Activated T-helper 17 cell treated with anti-CD3 and anti-CD28 coated beads, Interleukin-2, amount 50 U/mL, for 72 hours (primary cell): Measurements from ENCODE around the gene CRYL1. TPM values are rescaled to one million over a fixed set of nuclear protein-coding genes. Genes with fewer than 3 reads are reported as not detected.

Source experiments
- ATAC-seq: fragments of 150-1000 bp; cut with Tn5 transposase; replicated peaks from 2 replicates; pipeline ENCODE4 v1.10.0; 2021; ENCODE audit warnings: mild to moderate bottlenecking, moderate library complexity
- H3K27ac Mint-ChIP-seq: one replicate; pipeline ENCODE4 v1.8.0; 2022; ENCODE audit warnings: mixed read lengths
- H3K27me3 Mint-ChIP-seq: one replicate; pipeline ENCODE4 v1.8.0; 2022; ENCODE audit warnings: mixed read lengths
- H3K36me3 Mint-ChIP-seq: one replicate; pipeline ENCODE4 v1.8.0; 2022; ENCODE audit warnings: low read depth, mild to moderate bottlenecking, mixed read lengths
- H3K4me1 Mint-ChIP-seq: one replicate; pipeline ENCODE4 v1.8.0; 2022; ENCODE audit warnings: mixed read lengths
- H3K4me3 Mint-ChIP-seq: one replicate; pipeline ENCODE4 v1.8.0; 2022; ENCODE audit warnings: mild to moderate bottlenecking, mixed read lengths
- H3K9me3 Mint-ChIP-seq: one replicate; pipeline ENCODE4 v1.8.0; 2022; ENCODE audit warnings: mixed read lengths
- total RNA-seq, 2 donors: library from RNA; stranded (reverse); gene quantifications; one replicate each; pipeline ENCODE4 v1.2.3, GENCODE V29; 2022

The CRYL1 gene
- total RNA-seq, 2 donors from 2014 or later: 8.0 to 12.8 TPM

DNA sequence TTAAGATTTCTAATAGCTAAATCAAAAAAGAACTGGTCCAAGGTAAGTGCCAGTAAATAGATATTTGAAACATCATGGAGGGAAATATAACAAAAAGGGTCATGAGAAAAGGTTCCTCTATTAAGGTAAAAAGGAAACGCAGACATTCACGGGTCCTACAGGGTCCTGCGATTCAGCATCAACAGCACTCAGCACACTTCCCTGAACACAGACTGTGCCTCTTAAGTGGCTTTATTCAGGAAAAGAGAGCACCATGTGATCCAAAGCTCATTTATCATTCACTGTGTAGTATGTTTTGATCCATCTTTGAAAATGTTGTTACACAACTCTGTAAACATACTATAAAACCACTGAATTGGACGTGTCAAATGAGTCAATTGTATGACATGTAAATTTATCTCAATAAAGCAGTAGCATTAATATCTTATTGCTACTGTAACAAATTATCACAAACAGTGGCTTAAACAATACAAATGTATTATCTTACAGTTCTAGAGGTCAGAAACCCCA, 33.7 kb downstream of the CRYL1 start:
- H3K36me3 Mint-ChIP-seq: peaks cover 6% of the 10 kb centered on the region
- ATAC-seq: no peak

DNA sequence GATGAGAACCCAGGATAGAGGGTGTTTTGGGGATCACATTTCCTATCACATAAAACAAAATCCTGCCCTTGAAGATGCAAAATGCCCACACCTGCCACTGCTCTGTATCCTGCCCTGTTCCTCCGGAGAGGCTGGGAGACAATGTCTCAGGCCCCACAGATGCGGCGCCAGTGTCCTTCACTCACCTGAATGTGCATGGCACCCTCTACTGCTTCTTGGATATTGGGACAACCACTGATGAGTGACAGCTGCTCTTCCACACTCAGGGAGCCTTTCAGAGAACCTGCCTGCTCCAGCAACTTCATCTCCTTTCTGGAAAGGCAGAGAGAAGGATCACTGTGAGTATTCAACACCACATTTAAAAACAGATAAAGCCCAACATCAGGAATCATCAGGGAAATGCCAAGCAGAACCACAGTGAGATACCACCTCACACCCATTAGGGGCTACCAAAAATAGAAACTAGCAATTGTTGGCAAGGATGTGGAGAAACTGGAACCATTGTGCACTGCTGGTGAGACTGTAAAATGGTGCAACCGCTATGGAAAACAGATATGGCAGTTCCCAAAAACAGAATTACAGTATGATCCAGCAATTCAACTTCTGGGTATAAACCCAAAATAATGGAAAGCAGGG, 36.4 kb downstream of the CRYL1 start:
- H3K27ac Mint-ChIP-seq: no peak overlapping the region
- H3K4me3 Mint-ChIP-seq: no peak overlapping the region
- peaks cover 13% of the 10 kb centered on the region for H3K4me1 Mint-ChIP-seq
- ATAC-seq: peak; percentile 83
- H3K36me3 Mint-ChIP-seq: peaks cover 6% of the 10 kb centered on the region
- no peaks in the 10 kb centered on the region for H3K27me3 Mint-ChIP-seq
- no peaks in the 10 kb centered on the region for H3K9me3 Mint-ChIP-seq

More for the DNA sequence above, 33.7 kb downstream of the CRYL1 start:
- H3K27ac Mint-ChIP-seq: no peak overlapping the region
- H3K27me3 Mint-ChIP-seq: no peaks in the 10 kb centered on the region
- H3K4me3 Mint-ChIP-seq: no peak overlapping the region
- no peaks in the 10 kb centered on the region for H3K9me3 Mint-ChIP-seq
- H3K4me1 Mint-ChIP-seq: peaks cover 6% of the 10 kb centered on the region

DNA sequence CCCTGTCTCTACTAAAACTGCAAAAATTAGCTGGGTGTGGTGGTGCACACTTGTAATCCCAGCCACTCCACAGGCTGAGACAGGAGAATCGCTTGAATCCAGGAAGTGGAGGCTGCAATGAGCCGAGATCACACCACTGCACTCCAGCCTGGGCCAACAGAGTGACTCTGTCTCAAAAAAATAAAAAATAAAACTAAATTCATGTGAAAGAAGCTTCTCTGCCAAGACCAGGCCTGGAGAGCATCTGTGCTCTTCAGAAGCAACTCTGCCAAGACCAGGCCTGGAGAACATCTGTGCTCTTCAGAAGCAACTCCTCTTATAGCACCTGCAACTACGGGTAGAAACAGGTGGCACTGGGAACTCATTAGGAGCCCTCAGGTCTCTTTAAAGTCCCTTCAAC, 37.7 kb downstream of the CRYL1 start:
- Mint-ChIP-seq H3K4me3 (no peak overlapping the region), H3K9me3 (no peaks in the 10 kb centered on the region), H3K36me3 (peaks cover 6% of the 10 kb centered on the region), H3K27ac (no peak overlapping the region), H3K27me3 (no peaks in the 10 kb centered on the region), H3K4me1 (peaks cover 13% of the 10 kb centered on the region)
- ATAC-seq: no peak

DNA sequence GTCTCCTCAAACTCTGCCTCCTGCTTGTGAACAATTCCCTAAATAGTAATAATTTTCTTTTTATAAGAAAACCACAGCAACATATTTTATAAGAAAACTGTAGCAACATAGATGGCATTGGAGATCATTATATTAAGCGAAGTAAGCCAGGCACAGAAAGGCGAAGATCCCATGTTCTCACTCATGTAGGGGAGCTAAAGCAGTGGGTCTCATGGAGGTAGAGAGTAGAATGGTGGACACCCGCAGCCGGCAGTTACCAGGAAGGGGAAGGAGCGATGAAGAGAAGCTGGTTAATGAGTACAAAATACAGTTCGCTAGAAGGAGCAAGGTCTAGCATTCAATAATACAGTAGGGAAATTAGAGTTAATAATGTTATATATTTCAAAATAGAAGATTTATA, 42.9 kb downstream of the CRYL1 start:
- peaks cover 7% of the 10 kb centered on the region for H3K4me1 Mint-ChIP-seq
- H3K27me3 Mint-ChIP-seq: no peaks in the 10 kb centered on the region
- no peaks in the 10 kb centered on the region for H3K36me3 Mint-ChIP-seq
- no peak overlapping the region for H3K4me3 Mint-ChIP-seq
- ATAC-seq: no peak
- H3K9me3 Mint-ChIP-seq: no peaks in the 10 kb centered on the region
- no peak overlapping the region for H3K27ac Mint-ChIP-seq

DNA sequence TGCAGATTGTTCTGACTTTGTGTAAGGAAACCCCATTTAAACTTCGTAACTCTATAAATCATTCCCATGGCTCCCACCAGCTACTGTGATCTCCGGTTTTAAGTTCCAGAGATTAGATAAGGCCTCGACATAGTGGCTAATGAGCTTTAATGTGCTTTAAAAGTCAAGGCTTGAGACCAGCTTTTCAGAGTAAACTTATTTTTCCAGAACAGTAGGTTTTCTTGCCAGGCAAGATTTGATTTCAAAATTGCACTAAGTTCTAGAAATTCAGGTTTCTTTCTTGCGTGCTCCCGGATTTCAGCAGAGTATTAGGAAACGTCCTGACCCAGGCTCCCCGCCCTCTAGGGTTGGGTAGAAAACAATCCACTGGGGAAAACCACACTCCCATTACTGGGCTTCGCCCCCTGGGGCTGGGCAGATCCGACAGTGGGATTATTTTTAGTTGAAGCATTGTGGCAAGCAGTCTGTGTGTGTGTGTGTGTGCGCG, 43.3 kb downstream of the CRYL1 start:
- Mint-ChIP-seq H3K27ac (no peak overlapping the region), H3K4me1 (peaks cover 7% of the 10 kb centered on the region), H3K27me3 (no peaks in the 10 kb centered on the region), H3K9me3 (no peaks in the 10 kb centered on the region), H3K36me3 (no peaks in the 10 kb centered on the region), H3K4me3 (no peak overlapping the region)
- ATAC-seq: no peak

- H3K4me3 Mint-ChIP-seq: peak overlapping the region; percentile 82
- peaks cover 17% of the 10 kb centered on the region for H3K4me1 Mint-ChIP-seq
- no peaks in the 10 kb centered on the region for H3K36me3 Mint-ChIP-seq
- no peaks in the 10 kb centered on the region for H3K27me3 Mint-ChIP-seq
- H3K9me3 Mint-ChIP-seq: no peaks in the 10 kb centered on the region
- no peak overlapping the region for H3K27ac Mint-ChIP-seq
- ATAC-seq: no peak
These were observed 48.3 kb downstream of the CRYL1 start for GRCh38 chr13:20477394-20477793.

- H3K27ac Mint-ChIP-seq: peak overlapping the region; percentile 85
- H3K36me3 Mint-ChIP-seq: no peaks in the 10 kb centered on the region
- H3K4me1 Mint-ChIP-seq: peaks cover 17% of the 10 kb centered on the region
- ATAC-seq: peak; percentile 99
- no peaks in the 10 kb centered on the region for H3K9me3 Mint-ChIP-seq
- H3K27me3 Mint-ChIP-seq: no peaks in the 10 kb centered on the region
- H3K4me3 Mint-ChIP-seq: peak overlapping the region; percentile 82
These were observed 49.5 kb downstream of the CRYL1 start for GRCh38 chr13:20475927-20476691.

DNA sequence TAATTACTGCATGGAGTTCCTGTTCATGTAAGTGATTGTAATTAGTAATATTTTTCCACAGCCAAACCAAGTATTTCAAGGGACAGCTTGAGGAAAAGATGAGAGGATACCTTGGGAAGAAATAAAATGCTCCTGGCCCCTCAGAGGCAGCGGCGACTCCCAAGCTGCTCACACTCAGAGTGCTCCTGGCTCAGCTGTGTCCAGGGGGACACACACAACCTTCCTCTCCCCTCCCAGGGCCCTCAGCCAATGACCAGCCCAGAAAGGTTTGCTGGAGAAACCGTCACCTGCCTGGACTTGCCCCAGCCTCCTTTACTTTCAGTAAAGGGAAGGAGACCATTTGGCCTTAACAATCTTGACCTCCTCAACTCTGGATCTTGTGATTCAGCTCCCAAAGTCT, 51.1 kb downstream of the CRYL1 start:
- Mint-ChIP-seq H3K27ac (no peak overlapping the region), H3K4me1 (peaks cover 17% of the 10 kb centered on the region), H3K4me3 (peak overlapping the region; percentile 82), H3K9me3 (no peaks in the 10 kb centered on the region), H3K36me3 (no peaks in the 10 kb centered on the region), H3K27me3 (no peaks in the 10 kb centered on the region)
- no peak for ATAC-seq

DNA sequence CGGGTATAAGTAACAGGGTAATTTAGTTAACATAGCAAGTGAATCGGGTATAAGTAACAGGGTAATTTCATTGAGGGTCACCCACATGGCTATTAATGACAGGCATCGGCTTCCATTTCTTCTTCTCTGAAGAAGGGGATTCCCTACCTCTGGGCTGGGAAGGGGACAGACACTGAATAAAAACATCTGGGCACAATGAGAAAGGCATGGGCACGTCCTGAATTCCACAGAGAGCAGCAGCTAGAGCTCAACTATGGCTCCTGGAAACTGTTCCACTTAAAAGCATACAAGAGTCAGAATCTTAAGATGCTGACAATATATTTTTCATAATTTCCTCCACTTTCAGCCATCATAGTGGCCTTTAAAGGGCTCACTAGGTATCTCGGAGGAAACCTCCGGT, 51.8 kb downstream of the CRYL1 start:
- Mint-ChIP-seq H3K27me3 (no peaks in the 10 kb centered on the region), H3K27ac (peak overlapping the region; percentile 50), H3K4me1 (peaks cover 21% of the 10 kb centered on the region), H3K9me3 (no peaks in the 10 kb centered on the region), H3K36me3 (no peaks in the 10 kb centered on the region), H3K4me3 (no peak overlapping the region)
- ATAC-seq: no peak

GRCh38 chr13:20473139-20473538, 52.5 kb downstream of the CRYL1 start:
- no peak for ATAC-seq
- Mint-ChIP-seq H3K27me3 (no peaks in the 10 kb centered on the region), H3K4me1 (peaks cover 21% of the 10 kb centered on the region), H3K36me3 (no peaks in the 10 kb centered on the region), H3K27ac (no peak overlapping the region), H3K9me3 (no peaks in the 10 kb centered on the region), H3K4me3 (no peak overlapping the region)

DNA sequence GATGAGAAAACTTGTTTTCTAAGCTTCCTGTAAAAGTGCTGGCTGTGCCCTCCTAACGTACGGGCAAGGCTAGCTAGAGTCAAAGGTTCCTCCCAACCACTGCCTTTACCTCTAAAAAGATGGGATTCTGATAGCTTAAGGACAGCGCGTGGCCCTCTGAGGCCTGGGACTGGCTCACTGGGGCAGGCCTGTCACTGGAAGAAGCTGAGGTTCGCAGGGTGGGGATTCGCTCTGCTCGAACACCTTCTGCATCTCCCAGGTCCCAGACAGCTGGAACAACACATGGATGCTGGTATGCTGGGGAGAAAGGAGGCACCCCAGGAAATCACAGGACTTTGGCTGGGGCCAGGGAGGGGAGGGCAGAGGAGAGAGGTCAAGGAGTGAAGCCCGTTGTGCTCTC, 53.1 kb downstream of the CRYL1 start:
- H3K4me3 Mint-ChIP-seq: no peak overlapping the region
- H3K27ac Mint-ChIP-seq: no peak overlapping the region
- H3K36me3 Mint-ChIP-seq: no peaks in the 10 kb centered on the region
- peaks cover 21% of the 10 kb centered on the region for H3K4me1 Mint-ChIP-seq
- no peaks in the 10 kb centered on the region for H3K27me3 Mint-ChIP-seq
- no peaks in the 10 kb centered on the region for H3K9me3 Mint-ChIP-seq
- ATAC-seq: no peak

DNA sequence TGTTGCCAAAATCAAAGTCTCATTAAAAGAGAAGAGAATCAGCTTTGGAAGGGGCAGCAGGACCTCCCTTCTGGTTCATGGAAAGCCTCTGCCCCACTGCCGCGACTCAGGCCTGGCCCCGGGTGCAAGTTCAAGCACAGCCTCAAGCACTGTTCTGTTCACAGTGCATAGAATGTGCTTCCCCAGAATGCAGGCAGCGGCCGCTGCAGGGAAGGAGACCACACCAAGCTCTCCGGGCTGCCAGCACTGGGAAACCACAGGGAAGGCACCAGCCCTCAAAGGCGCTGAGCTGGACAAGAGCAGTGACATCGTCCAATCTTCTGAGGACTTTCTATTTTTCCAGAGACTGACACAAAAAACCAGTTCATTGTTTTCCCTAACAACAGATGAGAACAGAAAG, 55.5 kb downstream of the CRYL1 start:
- no peak overlapping the region for H3K27ac Mint-ChIP-seq

DNA sequence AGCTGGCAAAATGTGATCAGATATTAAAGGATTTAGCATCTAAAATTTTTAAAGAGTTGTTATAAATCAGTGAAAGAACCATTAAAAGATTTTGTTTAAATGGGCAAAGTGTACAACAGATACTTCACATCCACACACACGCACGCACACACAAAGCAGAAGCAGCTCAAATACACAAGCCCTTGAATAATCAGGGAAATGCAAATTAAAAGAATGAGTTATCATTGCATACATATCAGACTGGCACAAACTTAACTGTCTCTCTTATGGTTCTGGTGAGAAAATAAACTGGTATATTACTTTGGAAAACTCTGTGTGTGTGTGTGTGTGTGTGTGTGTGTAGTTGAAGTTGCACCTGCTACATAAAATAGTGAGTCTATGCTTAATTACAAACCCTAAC, 59.3 kb downstream of the CRYL1 start:
- Mint-ChIP-seq H3K4me1 (peaks cover 7% of the 10 kb centered on the region), H3K27ac (no peak overlapping the region), H3K36me3 (no peaks in the 10 kb centered on the region), H3K4me3 (no peak overlapping the region), H3K27me3 (no peaks in the 10 kb centered on the region), H3K9me3 (no peaks in the 10 kb centered on the region)
- no peak for ATAC-seq

More for the DNA sequence above, 55.5 kb downstream of the CRYL1 start:
- Mint-ChIP-seq H3K27me3 (no peaks in the 10 kb centered on the region), H3K4me1 (peaks cover 14% of the 10 kb centered on the region), H3K4me3 (no peak overlapping the region), H3K36me3 (no peaks in the 10 kb centered on the region), H3K9me3 (no peaks in the 10 kb centered on the region)
- no peak for ATAC-seq

GRCh38 chr13:20465218-20465879, 60.3 kb downstream of the CRYL1 start:
- H3K4me1 Mint-ChIP-seq: peaks cover 14% of the 10 kb centered on the region
- H3K4me3 Mint-ChIP-seq: no peak overlapping the region
- no peaks in the 10 kb centered on the region for H3K27me3 Mint-ChIP-seq
- no peaks in the 10 kb centered on the region for H3K36me3 Mint-ChIP-seq
- no peak overlapping the region for H3K27ac Mint-ChIP-seq
- ATAC-seq: no peak
- no peaks in the 10 kb centered on the region for H3K9me3 Mint-ChIP-seq

DNA sequence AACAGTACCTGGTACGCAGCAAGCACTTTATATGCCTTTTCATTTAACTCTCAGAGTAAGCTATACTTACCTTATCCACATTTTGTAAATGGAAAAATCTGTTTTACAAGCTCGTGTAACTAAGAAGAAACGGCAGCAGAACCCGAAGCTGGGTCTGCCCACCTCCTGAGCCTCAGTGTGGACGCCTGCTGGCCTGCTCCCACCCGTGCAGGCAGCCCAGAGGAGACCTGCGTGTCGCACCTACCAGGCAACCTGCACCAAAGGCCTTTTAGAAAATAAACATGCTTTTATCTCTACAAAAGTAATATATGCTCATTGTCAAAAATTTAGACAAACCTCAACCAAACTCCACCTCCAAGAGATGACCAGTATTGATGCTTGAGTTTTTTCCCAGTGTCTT, 62.7 kb downstream of the CRYL1 start:
- H3K9me3 Mint-ChIP-seq: no peaks in the 10 kb centered on the region
- no peak overlapping the region for H3K4me3 Mint-ChIP-seq
- no peak overlapping the region for H3K27ac Mint-ChIP-seq
- no peaks in the 10 kb centered on the region for H3K27me3 Mint-ChIP-seq
- H3K36me3 Mint-ChIP-seq: no peaks in the 10 kb centered on the region
- H3K4me1 Mint-ChIP-seq: peaks cover 10% of the 10 kb centered on the region
- no peak for ATAC-seq
